VCaP (cell line): Measurements from ENCODE around the gene TRIM24.

Experiments used
- H3K27ac ChIP-seq: fragments of 450-650 bp; 2 replicates; pipeline ENCODE4 v1.5.1; 2017
- CTCF ChIP-seq: fragments of 450-650 bp; conservative IDR thresholded peaks from 2 replicates; pipeline ENCODE4 v1.5.1; 2017; ENCODE audit warnings: mild to moderate bottlenecking, moderate library complexity

TRIM24 gene

GRCh38 chr7:138618933-138619332 lies 158.9 kb downstream of the TRIM24 start:
- no peak for TF ChIP-seq CTCF

GRCh38 chr7:138622841-138623240 lies 162.8 kb downstream of the TRIM24 start:
- H3K27ac ChIP-seq, result no peak overlapping the region; the same call in 1 of the 2 replicates
- TF ChIP-seq CTCF, result no peak

More at GRCh38 chr7:138618933-138619332, 158.9 kb downstream of the TRIM24 start:
- no peak overlapping the region for H3K27ac ChIP-seq

- H3K27ac ChIP-seq, result peak overlapping the region; percentile 90
- TF ChIP-seq CTCF, result no peak
Measured at GRCh38 chr7:138625084-138625848, 165.2 kb downstream of the TRIM24 start.

- peak overlapping the region; percentile 90 for H3K27ac ChIP-seq
- no peak for TF ChIP-seq CTCF
Measured at GRCh38 chr7:138625849-138626230, 165.8 kb downstream of the TRIM24 start.

GRCh38 chr7:138626846-138627245 lies 166.8 kb downstream of the TRIM24 start:
- TF ChIP-seq CTCF, result no peak
- H3K27ac ChIP-seq, result peak overlapping the region; percentile 90

- TF ChIP-seq CTCF, result no peak
- H3K27ac ChIP-seq, result peak overlapping the region; percentile 90; the same call in 1 of the 2 replicates
Measured at GRCh38 chr7:138627361-138627760, 167.3 kb downstream of the TRIM24 start.

- no peak for TF ChIP-seq CTCF
- H3K27ac ChIP-seq, result no peak overlapping the region
Measured at GRCh38 chr7:138630059-138630610, 170.1 kb downstream of the TRIM24 start.
